AG08396 (cell line): ENCODE data around the gene ROBO2.
A peak's percentile ranks its signal among the peaks of the same experiment; 100 is the strongest.

Experiments used
- DNase-seq: peaks from one replicate; pipeline ENCODE4 v3.0.0; 2012; ENCODE audit warnings: low spot score, mixed read lengths

ROBO2 gene

GRCh38 chr3:77039606-77040171 is at the start of gene ROBO2:
TSS of gene ROBO2 (plus strand) at chr3:77040099. CDS start at chr3:77040786, 687 bp downstream.
- peak; percentile 37 for DNase-seq

GRCh38 chr3:76990606-76991005 is 49.3 kb upstream of the ROBO2 start:
- DNase-seq: no peak

GRCh38 chr3:76991165-76991564 is 48.7 kb upstream of the ROBO2 start:
- no peak for DNase-seq

GRCh38 chr3:76997733-76998132 is 42.2 kb upstream of the ROBO2 start:
- peak; percentile 3 for DNase-seq

GRCh38 chr3:76998555-76998954 is 41.3 kb upstream of the ROBO2 start:
- no peak for DNase-seq

GRCh38 chr3:77001062-77001701 is 38.7 kb upstream of the ROBO2 start:
- DNase-seq: no peak

- DNase-seq: no peak
Observed at GRCh38 chr3:77014226-77014625, 25.7 kb upstream of the ROBO2 start.

GRCh38 chr3:77025471-77025870 is 14.4 kb upstream of the ROBO2 start:
- no peak for DNase-seq

- no peak for DNase-seq
Observed at GRCh38 chr3:77026904-77027634, 12.8 kb upstream of the ROBO2 start.

GRCh38 chr3:77028005-77028404 is 11.9 kb upstream of the ROBO2 start:
- no peak for DNase-seq

- peak; percentile 80 for DNase-seq
Observed at GRCh38 chr3:77038468-77038929, 1.4 kb upstream of the ROBO2 start.

GRCh38 chr3:77038930-77039605 is 831 bp upstream of the ROBO2 start:
- DNase-seq: peak; percentile 10

- no peak for DNase-seq
Observed at GRCh38 chr3:77040216-77040615, 317 bp downstream of the ROBO2 start.

- no peak for DNase-seq
Observed at GRCh38 chr3:77040926-77041722, 1.2 kb downstream of the ROBO2 start.

- no peak for DNase-seq
Observed at GRCh38 chr3:77041811-77042210, 1.9 kb downstream of the ROBO2 start.

GRCh38 chr3:77042343-77042742 is 2.4 kb downstream of the ROBO2 start:
- DNase-seq: no peak

GRCh38 chr3:77042882-77043281 is 3.0 kb downstream of the ROBO2 start:
- no peak for DNase-seq

- no peak for DNase-seq
Observed at GRCh38 chr3:77045686-77046085, 5.8 kb downstream of the ROBO2 start.

GRCh38 chr3:77048186-77048585 is 8.3 kb downstream of the ROBO2 start:
- no peak for DNase-seq

- DNase-seq: no peak
Observed at GRCh38 chr3:77051591-77051990, 11.7 kb downstream of the ROBO2 start.

GRCh38 chr3:77052051-77052501 is 12.2 kb downstream of the ROBO2 start:
- no peak for DNase-seq
